Colon (tissue), 2 donors: Measurements from ENCODE around the gene ANKFN1.

Source experiments
- FAIRE-seq: peaks from 2 replicates; lab custom pipeline; 2012; peaks lifted over from hg19 to GRCh38; lab: Jason Lieb, UNC
- donor health status: control.
- donor health status: control.

Gene ANKFN1

DNA sequence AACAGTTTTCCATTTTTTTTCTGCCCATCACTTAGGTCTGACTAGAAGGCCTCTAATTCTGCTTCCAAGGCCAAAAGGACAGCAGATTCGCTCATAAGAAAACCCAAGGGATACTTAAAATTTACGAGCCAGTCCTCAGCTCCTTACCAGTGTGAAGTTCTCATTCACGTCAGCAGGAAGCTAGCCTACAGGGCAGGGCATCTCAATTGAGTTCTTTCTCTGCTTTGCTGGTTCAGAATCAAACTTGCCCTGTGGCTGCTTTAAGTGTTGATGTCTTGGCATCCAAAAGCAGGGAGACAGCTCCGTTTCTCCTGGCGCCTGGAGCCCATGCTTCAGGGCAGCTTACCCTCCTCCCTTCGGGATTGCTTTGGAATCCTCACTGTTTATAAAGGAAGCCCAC is 136.0 kb downstream of the ANKFN1 start:
- FAIRE-seq = no peak

DNA sequence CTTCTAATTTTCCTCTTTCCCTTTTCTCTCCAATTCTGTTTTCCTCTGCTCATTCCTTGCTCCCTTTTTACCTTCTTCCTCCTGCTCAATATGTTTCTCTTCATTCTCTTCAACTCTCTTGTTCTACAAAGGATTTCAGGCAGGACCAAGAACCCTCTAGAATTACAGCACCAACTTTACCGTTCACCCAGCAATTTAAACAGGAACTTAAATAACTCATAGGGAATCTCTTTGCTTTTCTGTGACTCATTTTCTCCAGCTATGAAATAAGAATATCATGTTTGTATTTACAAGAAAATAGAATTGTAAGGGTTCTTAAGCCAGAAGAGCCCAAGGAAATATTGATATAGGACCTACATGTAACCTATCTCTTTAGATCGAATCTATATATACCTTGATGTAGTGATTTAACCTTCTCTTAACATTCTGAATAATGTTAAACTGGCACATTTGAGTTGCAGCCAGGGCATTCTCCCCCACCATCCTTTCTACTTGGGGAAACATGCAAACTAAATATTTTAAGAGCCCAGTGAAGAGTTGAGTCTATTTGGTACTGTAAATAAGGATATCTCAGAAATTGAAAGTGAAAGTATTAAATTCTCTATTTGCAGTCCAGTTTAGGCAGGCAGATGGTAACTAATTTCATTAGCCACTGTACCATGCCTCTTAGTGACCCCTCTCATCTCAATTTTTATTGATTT is 137.0 kb downstream of the ANKFN1 start:
- FAIRE-seq = no peak

DNA sequence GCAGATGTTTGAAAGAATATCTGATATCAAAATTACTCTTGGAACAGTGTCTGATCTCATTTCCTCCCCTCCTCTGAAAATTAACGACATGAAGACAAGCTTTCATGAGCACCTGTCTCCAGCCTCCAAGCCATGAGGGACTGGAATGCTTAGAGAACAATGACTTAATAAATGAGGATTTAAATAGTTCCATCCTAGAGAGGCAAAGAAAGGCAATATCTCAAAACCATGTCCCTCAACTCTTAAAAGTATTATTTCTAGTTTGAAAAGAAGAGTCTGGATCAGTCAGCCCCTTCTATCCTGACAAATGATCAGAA is 137.5 kb downstream of the ANKFN1 start:
- no peak for FAIRE-seq

DNA sequence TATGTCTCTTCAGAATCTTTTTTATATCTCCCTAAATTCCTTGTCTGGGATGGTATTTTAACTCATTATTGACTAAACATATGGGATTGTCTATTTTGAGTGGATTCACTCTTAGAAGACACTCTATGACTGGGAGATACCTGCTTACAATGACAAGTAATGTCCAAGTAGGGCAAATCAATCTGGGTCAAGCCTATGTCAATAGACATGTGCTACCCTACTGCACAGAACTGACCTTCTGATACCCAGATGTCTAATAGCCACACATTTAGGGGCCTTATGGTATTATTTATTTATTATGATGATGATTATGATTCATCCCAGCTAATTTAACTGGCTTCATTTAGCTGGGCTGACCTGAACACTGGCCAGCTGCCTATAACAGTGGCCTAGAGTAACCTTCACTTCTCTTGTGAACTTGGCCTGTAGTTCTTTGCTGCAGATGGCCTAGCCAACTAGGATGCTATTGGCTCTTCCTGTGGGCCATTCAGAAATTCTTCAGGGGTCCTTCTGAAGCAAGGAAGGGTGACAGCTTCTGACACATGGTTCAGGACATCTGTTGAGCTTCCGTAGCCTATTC is 138.0 kb downstream of the ANKFN1 start:
- no peak for FAIRE-seq

DNA sequence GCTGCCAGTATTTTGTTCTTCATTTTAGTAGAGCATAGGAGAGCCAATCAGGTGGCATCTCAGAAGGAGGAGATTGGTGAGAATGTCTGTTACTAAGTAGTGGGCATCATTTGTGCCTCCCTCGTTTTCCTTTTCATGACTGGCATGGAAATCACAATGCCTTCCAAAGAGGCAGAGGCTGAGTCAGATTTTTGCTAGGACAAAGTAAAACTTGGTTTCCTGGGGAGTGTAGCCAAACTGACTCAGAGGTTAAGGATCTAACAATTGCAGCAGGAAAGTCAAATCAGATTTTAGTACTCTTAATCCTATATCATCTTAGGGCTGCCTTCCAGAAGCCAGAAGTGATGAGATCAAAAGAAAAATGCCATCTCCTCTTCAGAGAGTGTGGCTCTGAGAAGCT is 138.7 kb downstream of the ANKFN1 start:
- no peak for FAIRE-seq

DNA sequence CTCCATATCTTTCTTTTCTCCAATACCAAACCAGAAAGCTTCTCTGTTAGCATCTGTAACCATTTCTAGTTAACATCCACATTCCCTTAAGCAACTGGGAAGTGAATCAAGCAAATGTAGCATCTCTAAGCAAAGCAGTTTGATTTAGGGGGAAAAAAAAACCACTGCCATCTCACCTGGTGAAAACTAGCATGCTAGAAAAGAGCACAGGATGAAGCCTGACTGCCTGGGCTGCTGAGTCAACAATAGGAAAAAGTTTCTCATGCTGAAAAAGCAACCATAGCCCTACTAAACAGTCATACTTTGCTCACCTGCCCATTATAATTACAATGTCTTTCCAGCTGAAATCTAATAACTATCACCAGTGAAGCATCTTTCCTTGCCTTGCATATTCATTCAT is 139.3 kb downstream of the ANKFN1 start:
- no peak for FAIRE-seq

DNA sequence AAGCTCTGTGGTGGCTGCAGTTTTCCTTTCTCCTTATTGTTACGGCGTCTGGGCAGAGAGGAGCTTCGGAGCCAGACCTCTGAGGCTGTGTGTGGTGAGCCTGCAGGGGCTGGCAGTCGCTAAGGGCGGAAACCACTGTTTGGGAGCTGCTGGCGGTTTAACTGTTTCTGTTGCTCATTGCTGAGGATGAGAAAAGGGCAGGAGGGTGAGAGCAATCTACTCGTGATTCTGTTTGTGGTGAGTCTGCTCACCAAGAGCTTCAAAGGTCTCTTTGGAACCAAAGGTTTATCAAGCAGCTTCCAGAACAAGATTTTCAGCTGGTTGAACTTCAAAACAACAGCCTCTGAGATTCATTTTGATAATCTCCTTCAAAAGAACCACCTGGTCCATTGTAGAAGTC is 143.9 kb downstream of the ANKFN1 start:
- FAIRE-seq = no peak

DNA sequence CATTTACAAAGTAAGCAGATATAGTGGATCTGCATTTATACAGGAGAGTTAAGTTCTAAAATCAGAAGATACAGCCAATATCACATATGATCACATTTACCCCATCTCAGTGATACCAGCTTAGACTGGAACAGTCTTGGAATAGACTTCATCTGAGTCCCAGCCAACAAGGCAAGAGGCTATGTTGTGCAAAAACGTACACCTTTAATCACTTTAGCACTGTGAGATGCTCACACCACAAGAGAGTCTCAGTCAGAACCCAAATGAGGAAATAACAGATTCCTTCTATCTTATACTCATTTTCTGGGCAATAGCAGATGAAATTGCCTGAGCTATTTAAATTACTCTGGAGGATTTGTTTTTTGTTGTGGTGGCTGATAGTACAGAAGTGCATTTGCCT is 145.6 kb downstream of the ANKFN1 start:
- no peak for FAIRE-seq

DNA sequence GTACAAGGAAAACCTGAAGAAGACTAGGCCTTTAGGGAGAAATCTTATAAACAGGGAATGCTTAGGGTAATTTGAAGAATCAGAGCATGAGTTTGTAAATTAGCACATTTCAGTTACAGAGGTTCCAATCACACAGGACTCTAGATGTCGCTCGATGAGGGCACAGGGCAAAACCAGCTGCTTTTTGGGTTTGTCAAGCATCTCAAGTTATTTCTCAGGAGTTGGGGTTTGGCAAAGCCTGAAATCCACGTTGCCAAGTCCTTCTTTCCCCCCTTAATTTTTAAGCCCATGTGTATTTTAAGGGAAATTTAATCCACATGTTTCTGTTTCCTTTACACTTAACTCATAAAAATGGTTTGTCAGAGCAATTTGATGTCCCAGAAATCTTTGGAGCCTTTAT is 146.9 kb downstream of the ANKFN1 start:
- no peak for FAIRE-seq

DNA sequence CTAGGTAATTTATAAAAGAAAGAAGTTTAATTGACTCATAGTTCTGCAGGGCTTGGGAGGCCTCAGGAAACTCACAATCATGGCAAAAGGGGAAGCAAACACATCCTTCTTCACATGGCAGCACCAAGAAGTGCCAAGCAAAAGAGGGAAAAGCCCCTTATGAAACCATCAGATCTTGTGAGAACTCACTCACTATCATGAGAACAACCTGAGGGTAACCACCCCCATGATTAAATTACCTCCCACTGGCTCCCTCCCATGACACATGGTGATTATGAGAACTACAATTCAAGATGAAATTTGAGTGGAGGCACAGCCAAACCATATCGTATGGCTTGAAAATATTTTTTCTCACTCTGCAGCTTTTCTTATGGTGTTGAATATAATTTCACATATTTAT is 151.7 kb downstream of the ANKFN1 start:
- no peak for FAIRE-seq

DNA sequence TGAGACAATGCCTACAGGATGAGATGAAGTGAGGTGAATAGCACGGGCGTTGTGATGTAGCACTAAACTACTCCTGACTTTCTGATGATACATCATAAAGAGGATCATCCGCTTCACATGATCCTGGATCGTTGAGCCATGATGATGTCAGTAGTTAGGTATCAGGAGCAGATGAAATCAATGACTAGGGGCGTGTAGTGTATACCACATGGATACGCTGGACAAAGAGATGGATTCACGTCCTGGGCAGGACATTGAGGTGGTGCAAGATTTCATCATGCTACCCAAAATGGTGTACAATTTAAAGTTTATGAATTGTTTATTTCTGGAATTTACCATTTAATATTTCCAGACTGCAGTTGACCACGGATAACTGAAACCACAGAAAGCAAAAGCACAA is 156.6 kb downstream of the ANKFN1 start:
- FAIRE-seq = no peak

DNA sequence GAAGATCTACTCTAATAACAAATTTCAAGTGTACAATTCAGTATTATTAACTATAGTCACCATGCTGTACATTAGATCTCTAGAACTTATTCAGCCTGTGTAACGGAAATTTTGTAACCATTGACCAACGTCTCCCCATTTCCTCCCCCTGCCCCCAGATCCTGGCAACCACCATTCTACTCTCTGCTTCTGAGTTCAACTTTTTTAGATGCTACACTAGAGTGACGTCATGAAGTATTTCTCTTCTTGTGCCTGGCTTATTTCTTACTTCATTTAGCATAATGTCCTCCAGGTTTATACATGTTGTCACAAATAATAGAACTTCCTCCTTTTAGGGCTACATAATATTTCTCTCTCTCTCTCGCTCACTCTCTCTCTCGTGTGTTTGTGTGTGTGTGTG is 157.5 kb downstream of the ANKFN1 start:
- no peak for FAIRE-seq

DNA sequence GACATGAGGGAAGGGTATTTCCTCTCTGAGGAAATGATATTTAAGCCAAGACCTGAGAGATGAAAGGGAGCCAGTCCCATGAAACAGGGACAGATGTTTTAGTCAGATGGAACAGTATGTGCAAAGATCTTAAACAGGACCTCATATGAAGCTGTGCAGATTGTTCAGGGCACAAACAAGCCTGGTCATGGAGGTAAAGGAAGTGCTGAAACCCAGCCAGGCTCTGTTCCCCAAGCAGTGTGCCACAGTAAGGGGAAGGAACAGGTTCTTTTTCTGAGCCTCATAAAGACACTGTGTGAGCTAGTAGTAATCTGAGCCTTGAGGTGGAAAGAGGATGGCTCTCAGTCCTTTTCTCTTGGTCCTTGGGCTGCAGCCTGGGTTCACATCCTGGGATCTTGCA is 159.9 kb downstream of the ANKFN1 start:
- FAIRE-seq = no peak

DNA sequence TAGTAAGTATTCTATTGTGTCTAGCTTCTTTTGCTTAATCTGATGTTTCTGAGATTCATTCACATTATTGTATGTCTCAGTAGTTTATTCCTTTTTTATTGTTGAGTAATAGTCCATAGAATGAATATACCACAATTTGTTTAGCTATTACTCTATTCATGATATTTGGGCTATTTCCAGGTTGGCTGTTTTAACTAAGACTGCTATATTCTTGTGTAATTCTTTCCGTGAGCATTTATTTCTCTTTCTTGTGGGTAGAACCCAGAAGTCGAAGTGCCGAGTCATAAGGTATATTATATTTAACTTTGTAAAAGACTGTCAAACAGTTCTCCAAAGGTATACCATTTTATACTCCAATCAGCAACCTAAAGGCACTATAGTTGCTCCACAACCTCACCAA is 160.8 kb downstream of the ANKFN1 start:
- no peak for FAIRE-seq

DNA sequence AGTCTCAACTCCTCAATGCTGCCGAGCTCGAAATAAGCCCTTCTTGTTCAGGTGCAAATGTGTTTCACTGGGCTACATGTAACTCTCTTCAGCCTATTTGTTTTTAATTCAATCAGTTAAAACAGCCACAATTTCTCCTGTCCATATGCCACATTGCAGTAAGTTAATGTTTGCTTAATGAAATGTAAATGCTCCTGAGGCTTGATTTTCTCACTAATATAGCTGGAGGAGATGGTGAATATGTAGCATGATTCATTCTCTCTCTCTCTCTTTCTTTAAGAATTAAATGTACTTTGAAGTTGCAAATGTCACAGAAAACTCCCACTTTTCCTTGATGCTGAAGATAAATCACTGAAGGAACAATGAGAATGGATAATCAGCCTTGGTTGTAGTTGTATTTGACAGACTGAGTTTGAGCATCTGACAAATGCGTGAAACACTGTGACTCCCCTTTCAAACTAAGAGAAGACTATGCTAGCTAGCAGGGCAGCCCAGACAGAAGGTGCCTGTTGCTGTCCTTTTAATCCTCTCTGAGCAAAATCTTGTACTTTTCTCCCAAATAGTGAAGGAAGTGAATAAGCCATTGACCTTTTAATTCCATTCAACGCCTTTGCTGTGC is 161.8 kb downstream of the ANKFN1 start:
- FAIRE-seq = no peak

DNA sequence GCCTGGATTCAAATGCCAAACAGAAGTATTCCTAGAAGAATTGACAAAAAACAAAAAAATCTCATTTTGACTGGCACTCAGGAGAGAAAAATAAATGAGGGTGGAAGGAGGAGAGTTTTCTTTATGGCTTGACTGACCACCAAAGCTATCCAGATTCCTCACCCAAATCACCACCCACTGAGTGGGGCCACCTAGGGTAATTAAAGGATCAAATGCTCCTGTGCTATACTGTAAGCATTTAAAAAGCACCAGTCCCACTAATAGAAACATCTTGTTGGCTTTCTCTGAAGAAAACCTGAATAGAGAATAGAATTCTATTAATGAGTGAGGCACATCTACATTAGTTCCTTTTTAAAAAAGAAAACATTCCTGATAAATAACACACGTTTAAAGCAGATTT is 163.3 kb downstream of the ANKFN1 start:
- no peak for FAIRE-seq

DNA sequence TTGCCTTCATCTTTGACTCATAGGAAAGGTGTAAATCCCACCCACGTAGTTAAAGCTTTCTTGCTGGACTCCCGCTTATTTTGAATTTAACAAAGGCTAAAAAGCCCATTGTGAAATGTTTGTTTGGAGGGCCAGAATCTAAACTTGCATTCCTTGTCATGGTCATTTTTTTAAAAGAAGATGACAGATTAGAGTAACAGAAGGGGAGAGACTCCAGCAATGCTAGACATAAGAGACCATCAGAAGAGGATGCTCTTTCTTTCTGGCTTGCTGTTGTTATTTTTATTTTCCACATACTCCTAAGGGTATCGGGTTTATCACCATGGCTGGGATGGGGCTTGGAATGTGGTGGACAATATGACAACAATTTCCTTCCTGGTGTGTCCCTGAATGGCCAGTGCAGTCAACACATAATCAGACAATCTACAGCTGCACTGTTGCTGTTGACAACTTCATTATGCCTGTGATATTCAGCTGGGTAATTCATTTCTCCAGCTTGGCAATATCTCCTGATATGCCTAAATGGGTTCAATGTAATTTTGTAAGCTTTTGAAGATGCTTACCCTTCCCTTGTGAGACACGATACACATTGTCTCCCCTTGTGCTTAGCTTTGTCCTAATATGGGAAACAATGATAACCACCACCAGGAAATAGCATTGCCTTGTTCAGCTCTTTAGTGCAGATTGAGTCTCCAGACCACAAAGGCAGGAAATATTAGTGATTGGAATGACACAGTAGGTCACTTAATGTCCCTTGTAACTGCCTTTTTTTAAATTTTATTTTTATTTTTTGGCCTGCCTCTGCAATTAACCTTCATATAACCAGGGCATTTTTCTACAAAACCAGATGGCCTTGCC is 164.3 kb downstream of the ANKFN1 start:
- no peak for FAIRE-seq

DNA sequence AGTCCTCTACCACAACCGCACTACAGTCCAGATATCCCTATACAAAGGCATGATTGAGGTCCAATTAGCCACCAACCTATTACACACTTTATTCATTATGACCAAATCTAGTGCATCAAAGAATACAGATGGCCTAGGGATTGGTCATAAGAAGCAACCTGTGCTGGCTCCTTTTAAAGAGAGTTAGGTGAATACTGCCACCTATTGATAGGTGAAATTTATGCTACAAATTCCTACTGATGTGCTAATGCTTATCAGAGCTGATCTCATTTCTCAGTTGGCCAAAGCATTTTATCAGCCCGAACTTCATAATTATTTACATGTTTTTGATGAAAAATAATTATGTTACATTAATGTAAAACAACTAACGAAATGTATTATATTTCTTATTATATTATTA is 166.3 kb downstream of the ANKFN1 start:
- no peak for FAIRE-seq

DNA sequence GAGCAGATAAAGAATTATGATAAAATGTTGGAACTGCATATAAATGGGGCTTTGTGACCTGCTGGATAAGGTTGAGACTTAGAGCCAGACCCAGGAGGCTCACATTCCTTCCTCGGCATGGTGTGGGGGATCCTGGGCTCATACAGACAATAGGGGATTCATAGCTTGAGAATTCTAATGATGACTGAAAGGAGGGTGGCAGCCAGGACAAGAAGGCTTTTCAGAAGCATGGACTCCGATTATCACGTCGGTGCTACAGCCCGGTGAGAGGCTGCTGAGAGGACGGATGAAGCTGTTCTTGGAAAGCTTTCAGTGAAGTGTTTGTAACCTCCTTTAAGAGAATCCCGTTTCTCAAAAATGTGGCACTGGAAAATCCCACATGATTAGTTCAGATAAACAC is 167.2 kb downstream of the ANKFN1 start:
- no peak for FAIRE-seq

DNA sequence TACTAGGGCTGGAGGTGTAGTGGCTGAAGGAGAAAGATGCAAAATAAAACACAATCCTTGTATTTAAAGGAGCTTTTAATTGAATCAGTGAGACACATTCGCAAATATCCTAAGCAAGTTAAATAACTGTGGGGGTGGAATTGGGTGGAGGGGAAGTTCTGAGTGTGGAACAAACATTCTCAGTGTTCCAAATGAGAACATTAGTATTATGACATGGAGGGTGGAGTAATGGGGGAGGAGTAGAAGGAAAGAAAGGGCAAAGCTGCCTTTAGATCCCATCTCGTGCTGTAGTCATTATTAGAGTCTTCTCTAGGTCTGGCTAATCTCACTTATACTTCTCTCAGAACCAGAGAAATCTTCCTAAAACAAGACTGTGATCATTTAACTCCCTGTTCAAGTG is 169.7 kb downstream of the ANKFN1 start:
- FAIRE-seq = no peak

DNA sequence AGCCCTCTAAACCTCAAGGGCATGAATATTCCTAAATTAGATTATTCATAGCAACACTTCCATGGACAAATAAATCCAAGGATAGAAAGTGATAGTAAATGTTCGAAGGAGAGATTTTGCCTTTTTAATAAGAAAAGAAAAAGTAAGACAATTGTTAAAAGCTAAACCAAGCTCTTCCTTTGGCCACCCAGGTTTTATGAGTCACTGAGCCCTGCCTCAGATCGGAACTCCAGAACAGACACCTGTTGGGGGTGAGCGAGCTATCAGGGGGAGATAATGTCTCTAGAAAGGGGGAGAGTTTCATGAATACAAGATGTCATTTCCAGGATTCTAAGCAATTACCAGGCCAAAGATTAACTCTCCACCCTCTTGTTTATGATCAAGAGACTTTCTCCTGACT is 171.4 kb downstream of the ANKFN1 start:
- no peak for FAIRE-seq

DNA sequence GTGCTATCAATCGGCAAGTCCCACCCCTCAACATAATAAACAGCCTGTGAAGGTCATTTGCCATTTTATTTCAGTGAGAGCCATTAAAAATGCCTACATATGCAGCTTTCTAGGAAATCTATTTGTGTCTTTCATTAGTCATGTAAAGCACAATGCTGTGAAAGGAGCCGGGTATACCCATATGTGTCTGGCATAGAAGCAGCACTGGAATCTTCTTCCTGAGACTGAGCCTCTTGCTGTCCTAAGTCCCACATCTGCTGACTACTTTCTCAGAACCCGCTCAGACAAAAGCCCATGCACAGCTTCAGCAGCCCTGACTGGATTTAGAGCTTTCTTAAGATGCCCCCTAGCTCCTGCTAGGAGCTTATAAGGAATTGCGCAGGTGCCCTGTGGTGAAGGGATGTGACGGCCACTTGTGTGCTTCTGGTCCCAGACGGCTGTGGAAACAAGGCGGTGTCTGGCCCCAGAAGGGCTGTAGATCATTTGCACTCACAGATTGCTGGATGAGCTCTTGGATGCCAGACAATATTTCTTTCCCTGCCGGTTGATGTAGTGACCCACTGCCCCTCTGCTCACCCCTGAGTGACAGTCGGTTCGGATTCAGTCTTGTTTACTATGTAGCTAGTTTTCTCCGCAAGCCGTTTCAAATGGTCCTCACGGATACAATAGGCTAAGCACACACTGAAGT is 172.2 kb downstream of the ANKFN1 start:
- FAIRE-seq = no peak

DNA sequence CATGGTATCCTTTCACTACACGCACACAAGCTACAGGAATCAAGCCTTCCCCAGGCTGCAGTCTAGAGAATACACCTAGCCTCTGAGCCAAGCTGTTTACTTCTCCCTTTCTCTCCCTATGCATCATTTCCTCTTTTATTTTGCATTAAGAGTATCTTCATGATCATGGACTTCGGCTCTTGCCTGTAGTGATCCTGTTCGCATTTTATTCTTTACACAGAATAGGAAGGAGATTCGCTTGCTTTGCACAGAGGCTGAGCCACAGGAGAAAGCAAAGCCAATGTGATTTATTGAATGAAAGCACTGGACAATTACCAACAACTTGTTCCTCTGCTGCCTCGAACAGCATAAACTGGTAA is 172.7 kb downstream of the ANKFN1 start:
- no peak for FAIRE-seq
